ENCODE results near the gene ZNF276.

The ZNF276 gene

DNA sequence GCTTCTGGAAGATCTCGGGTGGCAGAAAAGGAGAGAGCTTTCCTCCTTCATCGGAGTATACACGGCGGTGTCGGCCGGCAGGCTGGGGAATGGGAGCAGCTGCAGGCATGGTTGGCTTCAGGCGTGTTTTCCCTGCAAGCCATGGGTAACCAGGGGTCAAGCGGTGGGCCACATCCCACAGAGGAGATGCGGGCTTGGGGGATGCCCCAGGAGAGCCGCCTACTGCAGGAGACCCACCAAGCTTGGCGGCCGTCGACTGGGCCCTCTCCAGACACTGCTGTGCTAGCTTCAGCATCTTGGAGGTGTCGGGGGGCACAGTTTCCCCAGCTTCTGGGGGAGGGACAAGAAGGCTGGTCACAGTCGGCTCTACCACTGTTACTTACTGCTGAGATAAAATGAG is 4.8 kb upstream of the ZNF276 start:
- DNase-seq (ENCODE audit: low read depth in 3 of 3): no peak

DNA sequence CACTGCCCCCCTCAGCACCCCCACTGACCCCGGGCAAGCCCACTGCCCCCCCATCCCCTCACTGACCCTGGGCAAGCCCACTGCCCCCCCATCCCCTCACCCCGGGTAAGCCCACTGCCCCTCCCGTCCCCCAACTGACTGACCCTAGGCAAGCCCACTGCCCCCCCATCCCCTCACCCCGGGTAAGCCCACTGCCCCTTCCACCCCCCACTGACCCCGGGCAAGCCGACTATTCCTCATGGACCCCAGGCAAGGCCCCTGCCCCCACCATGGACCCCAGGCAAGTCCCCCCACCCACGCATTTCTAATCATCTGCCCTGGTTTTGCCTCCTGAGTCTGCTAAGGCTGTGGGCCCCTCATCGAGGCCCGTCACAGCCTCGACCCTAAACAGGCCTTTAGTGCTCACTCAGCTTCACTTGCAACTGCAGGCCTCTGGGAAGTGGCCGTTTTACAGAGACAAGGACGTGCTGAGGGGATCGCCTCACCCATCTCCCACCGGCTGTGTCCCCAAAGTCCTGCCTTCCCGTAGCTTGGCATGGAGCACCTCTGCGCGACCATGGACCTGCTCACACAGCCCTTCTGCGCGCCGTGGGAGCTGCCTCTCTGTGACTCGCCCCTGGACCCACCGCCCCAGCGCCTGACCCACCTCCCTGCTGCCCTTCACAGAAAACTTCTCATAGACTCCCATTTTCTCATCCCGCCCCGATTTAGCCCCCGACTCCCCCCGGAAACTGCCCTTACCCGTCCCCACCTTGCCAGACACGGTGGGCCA is 4.2 kb upstream of the ZNF276 start:
- DNase-seq (ENCODE audit: low read depth in 3 of 3): no peak

DNA sequence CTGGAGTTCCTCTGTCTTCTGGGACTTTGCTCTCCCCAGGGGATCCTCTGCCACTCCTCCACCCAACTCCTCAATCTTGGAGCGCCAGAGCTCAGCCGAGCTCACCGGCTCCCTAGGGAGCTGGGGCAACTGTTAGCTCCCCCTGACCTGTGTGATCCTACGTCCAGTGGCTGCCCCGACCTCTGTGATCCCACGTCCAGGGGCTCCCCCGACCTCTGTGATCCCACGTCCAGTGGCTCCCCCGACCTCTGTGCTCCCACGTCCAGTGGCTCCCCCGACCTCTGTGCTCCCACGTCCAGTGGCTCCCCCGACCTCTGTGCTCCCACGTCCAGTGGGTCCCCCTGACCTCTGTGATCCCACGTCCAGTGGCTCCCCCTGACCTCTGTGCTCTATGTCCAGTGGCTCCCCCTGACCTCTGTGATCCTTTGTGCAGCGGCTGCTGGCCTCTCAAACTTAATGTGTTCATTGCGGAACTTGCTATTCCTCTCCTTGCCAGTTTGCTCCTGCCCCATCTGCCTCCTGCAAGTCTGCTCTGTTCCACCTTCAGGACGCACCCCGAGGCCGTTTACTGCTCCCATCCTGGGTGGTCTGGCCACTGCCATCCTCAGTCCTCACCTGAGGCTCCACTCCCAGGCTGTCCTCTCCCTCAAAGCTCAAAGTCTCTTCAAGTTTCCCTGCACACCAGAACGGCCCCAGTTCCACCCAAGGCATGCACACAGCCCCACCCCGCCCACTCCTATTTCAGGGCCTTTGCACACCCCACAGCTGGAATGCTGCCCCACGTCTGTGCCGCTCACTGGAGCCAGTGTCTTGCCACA is 3.4 kb upstream of the ZNF276 start:
- no peak for DNase-seq (ENCODE audit: low read depth in 3 of 3)

DNA sequence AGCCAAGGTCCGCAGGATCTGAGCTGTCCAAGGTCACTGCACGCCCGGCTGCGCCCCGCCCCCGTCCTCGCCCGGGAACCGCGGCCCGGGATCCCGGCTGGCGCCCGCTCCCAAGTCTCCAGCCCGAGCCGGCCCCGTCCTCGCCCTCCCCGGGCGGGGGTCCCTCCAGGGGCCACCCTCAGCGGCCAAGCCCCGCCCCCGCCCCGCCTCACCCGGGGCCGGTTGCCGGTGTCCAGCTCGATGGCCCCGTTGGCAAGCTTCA is 855 bp upstream of the ZNF276 start:
- DNase-seq (ENCODE audit: low read depth in 3 of 3): no peak

DNA sequence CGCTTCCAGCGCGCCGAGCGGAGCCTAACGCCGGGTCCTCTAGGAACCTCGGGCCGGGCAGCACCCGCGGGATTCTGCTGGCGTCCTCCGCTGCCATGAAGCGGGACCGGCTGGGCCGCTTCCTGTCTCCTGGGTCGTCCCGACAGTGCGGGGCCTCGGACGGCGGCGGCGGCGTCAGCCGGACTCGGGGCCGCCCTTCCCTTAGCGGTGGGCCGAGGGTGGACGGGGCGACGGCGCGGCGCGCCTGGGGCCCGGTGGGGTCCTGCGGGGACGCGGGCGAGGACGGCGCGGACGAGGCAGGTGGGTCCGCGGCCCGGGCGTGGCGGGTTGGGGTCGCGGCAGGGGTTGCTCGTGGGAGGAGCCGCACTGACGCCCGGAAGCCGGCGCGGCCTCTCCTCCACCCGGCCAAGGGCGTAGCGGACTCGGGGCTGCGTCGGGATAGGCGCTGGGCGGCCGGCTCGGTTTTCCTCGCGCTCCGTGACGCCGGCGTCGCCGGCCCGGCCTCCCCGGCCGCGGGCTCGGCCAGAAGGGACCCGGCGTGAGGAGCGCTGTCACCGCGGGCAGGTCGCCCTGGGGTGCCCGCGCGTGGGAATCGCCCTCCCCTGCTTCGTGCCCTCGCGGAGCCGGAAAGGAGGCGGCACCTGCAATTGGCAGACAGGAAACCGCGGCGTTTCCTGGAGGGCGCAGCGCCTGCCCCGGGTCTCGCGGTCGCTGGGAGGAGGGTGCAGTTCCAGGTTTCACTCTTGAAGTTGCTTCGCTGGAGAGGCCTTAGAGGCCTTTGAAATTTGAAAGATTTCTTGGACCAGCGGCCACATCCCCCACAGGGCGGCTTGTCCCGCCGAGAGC is 432 bp downstream of the ZNF276 start:
- DNase-seq (ENCODE audit: low read depth in 3 of 3): peak; percentile 66 to 67 (median 67)

DNA sequence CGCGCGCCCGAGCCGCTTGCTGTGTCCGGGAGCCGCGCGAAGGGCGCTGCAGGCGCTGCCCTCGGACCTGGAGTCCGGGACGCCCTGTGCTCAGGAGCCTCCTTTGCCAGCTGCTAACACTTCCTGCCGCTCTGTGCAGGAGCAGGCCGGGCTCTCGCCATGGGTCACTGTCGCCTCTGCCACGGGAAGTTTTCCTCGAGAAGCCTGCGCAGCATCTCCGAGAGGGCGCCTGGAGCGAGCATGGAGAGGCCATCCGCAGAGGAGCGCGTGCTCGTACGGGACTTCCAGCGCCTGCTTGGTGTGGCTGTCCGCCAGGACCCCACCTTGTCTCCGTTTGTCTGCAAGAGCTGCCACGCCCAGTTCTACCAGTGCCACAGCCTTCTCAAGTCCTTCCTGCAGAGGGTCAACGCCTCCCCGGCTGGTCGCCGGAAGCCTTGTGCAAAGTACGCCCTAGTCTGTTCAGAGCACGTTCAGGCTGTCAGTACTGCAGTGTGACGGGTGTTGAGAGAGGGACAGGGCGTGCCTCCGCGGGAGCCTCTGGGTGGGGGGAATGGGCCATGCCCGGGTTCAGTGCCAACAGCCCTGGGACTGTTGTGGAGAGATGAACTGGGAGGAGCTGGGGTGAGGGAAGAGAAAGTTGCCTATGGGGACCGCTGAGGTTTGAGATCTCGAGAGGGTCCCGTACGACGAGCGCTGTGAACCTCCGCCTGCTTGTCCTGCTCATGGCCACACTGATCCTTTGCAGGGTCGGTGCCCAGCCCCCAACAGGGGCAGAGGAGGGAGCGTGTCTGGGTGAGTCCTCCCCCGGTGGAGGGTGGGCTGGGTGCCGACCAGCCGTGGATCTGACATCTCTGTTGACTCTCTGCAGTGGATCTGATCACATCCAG is 1.3 kb downstream of the ZNF276 start:
- DNase-seq (ENCODE audit: low read depth in 3 of 3): peak in 2 of 3 donors; percentile 46 to 59

DNA sequence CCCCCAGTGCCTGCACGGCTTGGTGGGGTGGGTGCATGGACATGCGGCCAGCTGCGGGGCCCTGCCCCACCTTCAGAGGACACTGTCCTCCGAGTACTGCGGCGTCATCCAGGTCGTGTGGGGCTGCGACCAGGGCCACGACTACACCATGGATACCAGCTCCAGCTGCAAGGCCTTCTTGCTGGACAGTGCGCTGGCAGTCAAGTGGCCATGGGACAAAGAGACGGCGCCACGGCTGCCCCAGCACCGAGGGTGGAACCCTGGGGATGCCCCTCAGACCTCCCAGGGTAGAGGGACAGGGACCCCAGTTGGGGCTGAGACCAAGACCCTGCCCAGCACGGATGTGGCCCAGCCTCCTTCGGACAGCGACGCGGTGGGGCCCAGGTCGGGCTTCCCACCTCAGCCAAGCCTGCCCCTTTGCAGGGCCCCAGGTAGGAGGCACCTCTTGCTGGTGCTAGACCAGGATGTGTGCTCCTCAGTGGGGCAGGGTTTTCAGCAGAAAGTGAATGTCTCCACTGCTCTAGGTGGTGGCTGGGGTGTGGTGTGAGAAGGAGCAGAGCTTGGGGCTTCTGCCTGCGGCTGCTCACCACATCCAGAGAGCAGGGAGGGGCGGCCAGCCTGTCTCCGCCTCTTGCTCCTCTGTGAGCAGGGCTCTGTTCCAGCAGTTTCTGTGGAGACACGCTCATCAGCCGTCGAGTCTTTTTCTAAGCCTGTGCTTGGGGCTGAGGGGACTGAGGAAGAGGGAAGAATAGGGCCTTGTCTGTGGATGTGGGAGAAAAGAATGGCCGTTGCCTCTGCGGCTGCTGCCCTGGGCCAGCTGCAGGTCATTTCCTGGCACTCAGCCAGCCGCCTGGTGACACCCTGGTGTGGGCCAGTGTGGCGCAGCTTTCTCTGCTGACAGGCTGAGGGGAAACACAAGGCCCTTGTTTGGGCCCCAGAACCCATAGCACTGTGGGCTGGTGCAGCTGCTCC is 2.2 kb downstream of the ZNF276 start:
- DNase-seq (ENCODE audit: low read depth in 3 of 3): peak in 2 of 3 donors; percentile 52 to 57

DNA sequence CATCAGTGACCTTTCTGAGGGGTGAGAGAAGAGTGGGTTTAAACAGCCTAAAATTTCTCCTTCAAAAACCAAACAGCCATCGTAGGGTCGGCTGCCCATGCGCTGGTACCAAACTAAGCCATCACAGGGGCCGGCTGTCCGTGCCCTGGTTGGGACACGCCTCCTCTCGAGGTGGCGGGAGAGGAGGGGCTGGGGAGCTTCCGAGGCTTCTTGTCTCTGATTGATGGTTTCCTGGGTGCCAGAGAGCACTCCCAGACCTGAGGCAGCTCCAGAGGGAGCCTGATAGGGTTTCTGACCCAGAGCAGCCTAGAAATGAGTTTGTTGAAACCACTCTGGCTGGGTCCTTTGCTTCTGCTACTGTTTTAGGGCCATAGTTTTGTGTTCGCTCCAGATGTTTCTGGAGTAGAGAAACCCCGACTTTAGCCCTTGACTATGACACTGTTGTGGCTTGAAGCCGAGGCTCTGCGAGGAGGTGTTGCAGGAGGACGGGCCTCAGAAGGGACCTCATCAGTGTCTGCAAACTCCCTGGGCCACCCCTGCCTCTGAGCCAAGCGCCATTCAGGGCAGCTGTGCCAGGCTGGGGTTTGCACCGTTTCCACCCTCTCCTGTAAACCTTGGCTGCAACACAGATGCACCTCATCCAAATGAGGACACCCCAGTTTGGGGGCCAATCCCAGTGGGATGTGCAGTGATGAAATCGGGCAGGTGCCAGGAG is 6.2 kb downstream of the ZNF276 start:
- DNase-seq (ENCODE audit: low read depth in 3 of 3): no peak

DNA sequence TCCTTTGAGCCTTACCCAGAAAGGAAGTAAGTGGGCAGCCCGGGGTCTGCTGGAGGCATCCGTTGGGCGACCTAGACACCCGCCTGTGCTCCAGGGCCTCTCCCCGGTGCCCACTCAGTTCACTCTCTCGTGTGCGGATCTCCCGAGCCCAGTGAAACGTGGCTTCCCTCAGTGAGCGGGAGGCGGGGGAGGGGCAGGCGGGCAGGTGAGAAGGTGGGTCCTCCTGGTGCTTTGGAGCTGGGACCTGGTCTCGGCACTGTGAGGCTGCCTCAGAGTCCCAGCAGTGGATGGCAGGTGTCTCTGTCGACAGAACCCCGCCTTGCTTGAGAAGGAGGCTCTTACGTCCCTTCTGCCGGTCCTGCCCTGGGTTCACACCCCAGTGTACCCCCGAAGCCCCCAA is 8.0 kb downstream of the ZNF276 start:
- DNase-seq (ENCODE audit: low read depth in 3 of 3): no peak

DNA sequence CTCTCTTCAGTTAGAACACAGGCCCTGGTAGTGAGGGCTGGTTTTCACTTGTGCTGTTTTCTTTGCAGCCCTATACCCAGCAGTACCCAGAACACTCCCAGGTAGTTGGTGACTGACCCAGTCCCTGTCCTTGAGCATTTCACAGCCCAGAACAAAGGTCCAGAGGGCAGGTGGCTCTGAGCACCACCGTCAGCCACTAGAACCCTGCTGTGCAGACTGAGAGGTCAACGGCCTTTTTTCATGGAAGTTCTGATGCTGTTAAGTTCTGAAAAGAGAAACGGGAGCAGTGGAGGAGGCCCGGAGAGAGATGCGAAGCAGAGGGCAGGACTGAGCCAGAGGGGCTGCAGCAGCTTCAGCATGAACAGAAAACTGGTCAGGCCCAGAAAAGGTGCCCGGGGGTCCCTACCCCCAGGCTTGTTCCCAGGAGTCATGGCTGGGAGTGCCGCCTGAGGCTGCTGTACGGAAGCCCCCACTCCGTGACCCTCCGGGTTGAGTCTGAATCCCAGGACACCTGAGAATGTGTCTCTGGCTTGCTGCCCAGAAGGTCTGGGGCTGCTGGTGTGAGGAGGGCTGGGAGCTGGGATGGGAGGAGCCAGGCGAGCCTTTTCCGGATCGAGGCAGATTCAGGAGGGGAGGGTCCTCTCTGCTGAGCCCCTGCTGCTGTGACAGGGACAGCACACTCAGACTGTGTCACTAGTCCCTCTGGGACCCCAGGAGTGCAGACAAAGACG is 8.7 kb downstream of the ZNF276 start:
- DNase-seq (ENCODE audit: low read depth in 3 of 3): no peak

DNA sequence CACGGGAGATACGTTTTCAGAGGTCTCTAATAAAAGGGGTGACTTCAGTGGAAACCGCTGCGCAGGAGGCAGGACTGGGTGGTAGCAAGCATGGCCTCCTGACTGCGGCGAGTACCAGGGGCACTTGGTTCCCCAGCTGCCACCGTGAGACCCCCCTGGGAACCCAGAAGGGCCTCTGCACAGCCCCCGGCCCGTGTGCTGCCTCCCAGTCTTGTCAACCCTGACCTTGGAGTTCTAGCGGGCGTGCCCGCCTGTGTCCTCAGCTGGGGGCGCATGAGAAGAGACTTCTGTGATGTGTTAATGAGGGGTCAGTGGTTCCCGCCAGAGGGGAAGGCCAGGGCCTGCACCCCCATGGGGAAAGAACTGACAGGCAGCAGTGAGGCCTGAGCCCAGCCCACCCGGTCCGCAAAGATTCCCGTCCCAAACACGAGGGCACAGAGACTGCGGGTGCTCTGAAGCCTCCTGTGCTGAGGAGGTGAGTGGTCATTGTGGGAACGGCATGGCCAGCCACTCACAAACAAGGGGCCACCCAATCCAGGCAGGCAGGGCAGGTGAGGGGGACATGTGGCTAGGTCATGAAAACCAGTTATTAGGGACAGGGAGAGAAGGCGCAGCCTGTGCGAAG is 9.4 kb downstream of the ZNF276 start:
- no peak for DNase-seq (ENCODE audit: low read depth in 3 of 3)

DNA sequence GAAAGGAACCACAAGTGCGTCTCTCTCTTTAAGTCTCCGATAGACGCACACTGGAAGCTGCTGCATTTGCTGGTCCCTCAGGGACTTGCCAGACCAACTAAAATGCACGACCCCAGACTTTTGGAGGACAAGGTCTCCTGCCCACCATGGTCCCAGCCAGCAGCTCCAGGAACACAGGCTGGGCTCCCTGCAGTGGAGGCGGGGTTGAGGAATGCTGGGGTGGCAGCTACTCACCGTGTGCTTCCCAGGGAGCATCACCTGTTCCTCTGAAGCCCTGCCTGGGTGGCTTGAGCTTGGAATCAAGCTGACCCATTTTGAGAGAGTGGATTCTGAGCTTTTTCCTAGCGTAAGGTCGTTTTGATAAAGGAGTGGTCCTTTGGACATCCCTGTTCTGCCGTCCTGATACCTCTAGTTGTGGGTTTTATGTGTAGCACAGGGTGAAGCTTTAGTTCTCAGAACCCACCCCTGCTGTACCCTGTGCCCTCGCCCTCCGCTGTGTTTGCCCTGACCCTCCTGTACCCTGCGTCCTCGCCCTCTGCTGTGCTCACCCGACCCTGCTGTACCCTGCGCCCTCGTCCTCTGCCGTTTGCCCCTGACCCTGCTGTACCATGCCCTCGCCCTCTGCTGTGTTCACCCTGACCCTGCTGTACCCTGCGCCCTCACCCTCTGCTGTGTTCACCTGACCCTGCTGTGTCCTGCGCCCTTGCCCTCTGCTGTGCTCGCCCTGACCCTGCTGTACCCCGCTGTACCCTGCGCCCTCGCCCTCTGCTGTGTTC is 11.0 kb downstream of the ZNF276 start:
- DNase-seq (ENCODE audit: low read depth in 3 of 3): no peak

DNA sequence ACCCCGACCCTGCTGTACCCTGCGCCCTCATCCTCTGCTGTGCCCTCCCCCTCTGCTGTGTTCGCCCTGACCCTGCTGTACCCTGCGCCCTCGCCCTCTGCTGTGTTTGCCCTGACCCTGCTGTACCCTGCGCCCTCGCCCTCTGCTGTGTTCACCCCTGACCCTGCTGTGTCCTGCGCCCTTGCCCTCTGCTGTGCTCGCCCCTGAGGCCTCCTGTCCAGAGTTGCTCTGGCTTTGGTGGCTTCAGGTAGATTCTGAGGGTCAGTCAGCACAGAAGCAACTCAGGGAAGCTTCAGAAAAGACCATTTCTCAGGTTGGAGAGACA is 11.5 kb downstream of the ZNF276 start:
- DNase-seq (ENCODE audit: low read depth in 3 of 3): no peak

DNA sequence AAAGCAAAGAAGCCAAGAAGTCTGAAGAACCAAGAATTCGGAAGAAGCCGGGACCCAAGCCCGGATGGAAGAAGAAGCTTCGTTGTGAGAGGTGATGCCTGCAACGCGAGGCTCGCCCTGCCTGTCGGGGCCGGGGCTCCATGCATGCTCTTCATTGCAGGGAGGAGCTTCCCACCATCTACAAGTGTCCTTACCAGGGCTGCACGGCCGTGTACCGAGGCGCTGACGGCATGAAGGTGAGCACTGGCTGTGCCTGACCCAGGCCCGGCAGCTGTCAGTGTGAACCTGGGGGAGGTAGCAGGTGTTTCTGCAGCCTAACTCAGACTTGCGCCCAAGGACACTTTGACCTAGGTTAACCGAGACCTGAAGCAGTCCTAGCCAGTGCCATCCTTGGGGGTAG is 12.0 kb downstream of the ZNF276 start:
- DNase-seq (ENCODE audit: low read depth in 3 of 3): no peak

DNA sequence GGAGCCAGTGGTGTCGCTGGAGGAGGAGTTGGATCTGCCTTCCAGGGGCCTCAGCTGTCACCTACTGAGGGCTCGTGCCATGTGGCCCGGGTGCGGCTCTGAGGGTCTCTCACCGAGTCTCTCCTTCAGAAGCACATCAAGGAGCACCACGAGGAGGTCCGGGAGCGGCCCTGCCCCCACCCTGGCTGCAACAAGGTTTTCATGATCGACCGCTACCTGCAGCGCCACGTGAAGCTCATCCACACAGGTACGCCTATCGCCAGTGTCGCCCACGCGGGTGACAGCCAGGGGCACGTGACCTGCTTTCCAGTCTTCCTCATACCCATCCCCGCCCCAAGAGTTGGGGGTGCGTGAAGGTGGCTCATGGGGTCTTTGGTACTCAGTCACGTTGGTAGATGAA is 12.5 kb downstream of the ZNF276 start:
- DNase-seq (ENCODE audit: low read depth in 3 of 3): no peak

DNA sequence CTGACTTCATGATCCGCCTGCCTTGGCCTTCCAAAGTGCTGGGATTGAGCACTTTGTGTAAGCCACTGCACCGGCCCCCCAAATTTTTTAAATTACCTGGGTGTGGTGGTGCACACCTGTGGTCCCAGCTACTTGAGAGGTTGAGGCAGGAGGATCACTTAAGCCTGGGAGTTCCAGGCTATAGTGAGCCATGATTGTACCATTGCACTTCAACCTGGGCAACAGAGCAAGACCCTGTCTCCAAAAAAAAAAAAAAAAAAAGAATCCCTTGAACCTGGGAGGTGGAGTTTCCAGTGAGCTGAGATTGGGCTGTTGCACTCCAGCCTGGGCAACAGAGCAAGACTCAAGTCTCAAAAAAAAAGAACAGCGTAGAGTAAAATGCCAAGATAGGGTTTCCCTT is 15.2 kb downstream of the ZNF276 start:
- no peak for DNase-seq (ENCODE audit: low read depth in 3 of 3)

DNA sequence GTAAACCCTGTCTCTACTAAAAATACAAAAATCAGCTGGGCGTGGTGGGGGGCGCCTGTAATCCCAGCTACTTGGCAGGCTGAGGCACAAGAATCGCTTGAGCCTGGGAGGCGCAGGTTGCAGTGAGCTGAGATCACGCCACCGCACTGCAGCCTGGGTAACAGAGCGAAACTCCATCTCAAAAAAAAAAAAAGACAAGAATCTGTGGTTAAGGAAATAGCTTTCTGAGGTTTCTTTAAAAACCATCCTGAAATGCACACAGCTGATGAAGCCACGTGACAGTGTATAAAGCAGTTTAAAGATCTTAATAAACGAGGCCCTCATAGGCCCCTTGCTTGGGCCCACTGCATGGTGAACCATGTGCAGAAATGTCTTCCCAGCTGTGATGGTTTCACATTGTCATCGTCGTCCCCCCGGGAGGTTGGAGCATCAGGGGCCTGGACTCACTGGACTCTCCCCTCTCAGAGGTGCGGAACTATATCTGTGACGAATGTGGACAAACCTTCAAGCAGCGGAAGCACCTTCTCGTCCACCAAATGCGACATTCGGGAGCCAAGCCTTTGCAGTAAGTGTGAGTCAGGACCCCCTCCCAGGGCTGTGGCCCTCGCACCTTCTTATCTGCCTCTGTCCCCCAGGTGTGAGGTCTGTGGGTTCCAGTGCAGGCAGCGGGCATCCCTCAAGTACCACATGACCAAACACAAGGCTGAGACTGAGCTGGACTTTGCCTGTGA is 16.2 kb downstream of the ZNF276 start:
- no peak for DNase-seq (ENCODE audit: low read depth in 3 of 3)
